ENCODE data around the gene IDH2. TPM values are rescaled to one million over a fixed set of nuclear protein-coding genes. Genes with fewer than 3 reads are reported as not detected.

IDH2 gene
- total RNA-seq, 1 experiment from 2014 or later = 48.1 TPM

DNA sequence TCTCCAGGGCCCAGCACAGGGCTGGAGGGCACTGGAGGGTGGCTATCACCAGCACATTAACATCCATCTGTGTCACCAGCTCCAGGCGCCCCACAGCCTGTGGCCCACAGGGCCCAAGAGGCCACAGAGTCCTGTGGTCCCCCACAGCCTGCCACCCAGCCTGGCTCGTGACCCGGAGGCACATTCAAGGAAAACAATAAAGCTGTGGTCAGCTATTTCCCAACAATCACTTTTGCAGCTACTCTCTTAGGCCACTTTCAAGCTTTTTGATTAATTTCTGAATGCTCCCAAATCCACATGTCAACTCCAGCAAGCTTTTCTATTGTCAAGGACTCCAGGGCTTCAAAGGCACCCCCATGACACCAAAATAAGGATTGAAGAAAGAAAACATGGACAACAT lies 16.7 kb downstream of the IDH2 start:
- POLR2A ChIA-PET = no interaction called here
- no TSS peak for BruUV-seq (replicated peaks)
- intact Hi-C loops (cut with micrococcal nuclease) = loop anchor here (5.0 kb wide), 1 partner anchor 173 kb away; the partner anchor contains the start of gene ARPIN

DNA sequence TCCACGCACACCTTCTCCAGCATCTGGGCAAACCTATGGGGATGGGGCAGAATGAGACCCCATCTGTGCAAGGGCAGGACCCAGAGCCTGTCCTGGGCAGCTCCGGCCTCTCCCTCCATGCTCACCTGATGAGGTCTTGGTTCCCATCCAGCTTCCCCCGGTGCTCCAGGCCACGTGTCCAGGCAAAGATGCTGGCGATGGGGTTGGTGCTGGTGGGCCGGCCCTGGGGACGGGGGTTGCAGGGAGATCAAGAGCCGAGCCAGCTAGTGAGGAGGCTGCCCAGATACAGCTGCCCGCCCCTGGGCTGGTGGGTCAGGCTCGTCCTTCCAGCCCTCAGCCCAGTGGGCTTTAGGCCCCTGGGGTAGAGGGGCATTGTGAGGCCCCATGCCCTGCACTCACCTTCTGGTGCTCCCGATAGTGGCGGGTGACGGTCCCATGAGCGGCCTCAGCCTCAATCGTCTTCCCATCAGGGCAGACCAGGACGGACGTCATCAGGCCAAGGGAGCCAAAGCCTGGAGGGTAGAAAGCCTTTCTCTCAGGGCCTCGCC lies 17.3 kb downstream of the IDH2 start:
- H3K4me2 ChIP-seq (ENCODE audit: low read length) = no peak overlapping the region
- H3K27ac ChIP-seq (ENCODE audit: low read depth, low read length) = no peak overlapping the region
- intact Hi-C loops (cut with micrococcal nuclease) = loop anchor here (5.0 kb wide), 1 partner anchor 173 kb away; the partner anchor contains the start of gene ARPIN
- H4K20me1 ChIP-seq (ENCODE audit: insufficient read depth) = no peaks in the 10 kb centered on the region
- H3K4me3 ChIP-seq (replicated peaks in 1 of 2; ENCODE audit: low read depth in 1 of 2, low read length in 2 of 2) = no peak overlapping the region
- RAD21 ChIA-PET (ENCODE audit: low non-redundant PET in 1 of 2, low total read pairs in 2 of 2, uncharacterized antibody in 2 of 2, unreplicated experiment in 2 of 2) = no interaction called here
- BruUV-seq (replicated peaks) = no TSS peak
- H3K4me1 ChIP-seq (ENCODE audit: control insufficient read depth in 1 of 2, insufficient read depth in 2 of 2, low read length in 2 of 2) = peaks cover 0 to 13% of the 10 kb centered on the region in 2 experiments; a peak in 2 of 4 replicates
- no peak overlapping the region for H3K9ac ChIP-seq (ENCODE audit: low read length)
- no peaks in the 10 kb centered on the region for H3K79me2 ChIP-seq (ENCODE audit: insufficient read depth, low read length)
- no peaks in the 10 kb centered on the region for H3K9me3 ChIP-seq (ENCODE audit: control insufficient read depth in 1 of 2, insufficient read depth in 1 of 2, low read depth in 1 of 2, low read length in 2 of 2)
- H3K27me3 ChIP-seq (ENCODE audit: insufficient read depth, low read length) = no peaks in the 10 kb centered on the region
- H2AFZ ChIP-seq (ENCODE audit: low read depth, low read length, poor library complexity, severe bottlenecking) = no peak overlapping the region
- ATAC-seq = no peak
- H3K36me3 ChIP-seq (ENCODE audit: control insufficient read depth in 1 of 2, insufficient read depth in 2 of 2, low read length in 2 of 2) = peaks cover 0 to 6% of the 10 kb centered on the region in 2 experiments; a peak in 1 of 4 replicates
- H3K9me2 ChIP-seq (ENCODE audit: insufficient read depth) = no peaks in the 10 kb centered on the region
- no peak for DNase-seq (ENCODE audit: low read depth, low spot score)
- POLR2A ChIA-PET = no interaction called here
- CTCF ChIA-PET = interaction anchor here (0.9 to 4.3 kb wide), 4 partner anchors 10 to 345 kb away, joined by 3 to 35 read pairs (median 8); no protein-coding TSS in a partner anchor
- TF ChIP-seq FOSL1 (IDR thresholded peaks at IDR 0.05; ENCODE audit: low read depth) = no peak
- TF ChIP-seq EZH2phosphoT487 (IDR thresholded peaks at IDR 0.05; ENCODE audit: borderline replicate concordance) = no peak
- TF ChIP-seq ZNF274 (IDR thresholded peaks at IDR 0.05; ENCODE audit: low read depth, low read length) = no peak
- TF ChIP-seq, protein P1, sequence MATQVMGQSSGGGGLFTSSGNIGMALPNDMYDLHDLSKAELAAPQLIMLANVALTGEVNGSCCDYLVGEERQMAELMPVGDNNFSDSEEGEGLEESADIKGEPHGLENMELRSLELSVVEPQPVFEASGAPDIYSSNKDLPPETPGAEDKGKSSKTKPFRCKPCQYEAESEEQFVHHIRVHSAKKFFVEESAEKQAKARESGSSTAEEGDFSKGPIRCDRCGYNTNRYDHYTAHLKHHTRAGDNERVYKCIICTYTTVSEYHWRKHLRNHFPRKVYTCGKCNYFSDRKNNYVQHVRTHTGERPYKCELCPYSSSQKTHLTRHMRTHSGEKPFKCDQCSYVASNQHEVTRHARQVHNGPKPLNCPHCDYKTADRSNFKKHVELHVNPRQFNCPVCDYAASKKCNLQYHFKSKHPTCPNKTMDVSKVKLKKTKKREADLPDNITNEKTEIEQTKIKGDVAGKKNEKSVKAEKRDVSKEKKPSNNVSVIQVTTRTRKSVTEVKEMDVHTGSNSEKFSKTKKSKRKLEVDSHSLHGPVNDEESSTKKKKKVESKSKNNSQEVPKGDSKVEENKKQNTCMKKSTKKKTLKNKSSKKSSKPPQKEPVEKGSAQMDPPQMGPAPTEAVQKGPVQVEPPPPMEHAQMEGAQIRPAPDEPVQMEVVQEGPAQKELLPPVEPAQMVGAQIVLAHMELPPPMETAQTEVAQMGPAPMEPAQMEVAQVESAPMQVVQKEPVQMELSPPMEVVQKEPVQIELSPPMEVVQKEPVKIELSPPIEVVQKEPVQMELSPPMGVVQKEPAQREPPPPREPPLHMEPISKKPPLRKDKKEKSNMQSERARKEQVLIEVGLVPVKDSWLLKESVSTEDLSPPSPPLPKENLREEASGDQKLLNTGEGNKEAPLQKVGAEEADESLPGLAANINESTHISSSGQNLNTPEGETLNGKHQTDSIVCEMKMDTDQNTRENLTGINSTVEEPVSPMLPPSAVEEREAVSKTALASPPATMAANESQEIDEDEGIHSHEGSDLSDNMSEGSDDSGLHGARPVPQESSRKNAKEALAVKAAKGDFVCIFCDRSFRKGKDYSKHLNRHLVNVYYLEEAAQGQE (IDR thresholded peaks at IDR 0.05; ENCODE audit: low read depth) = no peak
- TF ChIP-seq SIN3A (IDR thresholded peaks at IDR 0.05; ENCODE audit: low read depth) = no peak
- TF ChIP-seq CBX3 (IDR thresholded peaks at IDR 0.05; ENCODE audit: low read depth) = no peak
- TF ChIP-seq SRF (IDR thresholded peaks at IDR 0.05; ENCODE audit: low read depth) = no peak

More for the DNA sequence above, 16.7 kb downstream of the IDH2 start:
- TF ChIP-seq SRF (IDR thresholded peaks at IDR 0.05; ENCODE audit: low read depth) (no peak), EZH2 (IDR thresholded peaks at IDR 0.05) (no peak), POLR2A (IDR thresholded peaks at IDR 0.05; ENCODE audit: borderline replicate concordance, extremely low read depth, insufficient read depth, insufficient read length) (no peak), ZNF274 (IDR thresholded peaks at IDR 0.05; ENCODE audit: low read depth, low read length) (no peak), ZFX (IDR thresholded peaks at IDR 0.05) (no peak), CBX3 (IDR thresholded peaks at IDR 0.05; ENCODE audit: low read depth) (no peak), ELF1 (IDR thresholded peaks at IDR 0.05; ENCODE audit: borderline replicate concordance, low read depth) (no peak), TCF7L2 (IDR thresholded peaks at IDR 0.05; ENCODE audit: borderline replicate concordance, extremely low read depth, insufficient read depth, insufficient read length) (no peak), SIN3A (IDR thresholded peaks at IDR 0.05; ENCODE audit: low read depth) (no peak), POLR2AphosphoS5 (IDR thresholded peaks at IDR 0.05; ENCODE audit: low read depth, low read length) (no peak), CEBPB (IDR thresholded peaks at IDR 0.05; ENCODE audit: low read depth) (no peak)
- TF ChIP-seq, protein P2, sequence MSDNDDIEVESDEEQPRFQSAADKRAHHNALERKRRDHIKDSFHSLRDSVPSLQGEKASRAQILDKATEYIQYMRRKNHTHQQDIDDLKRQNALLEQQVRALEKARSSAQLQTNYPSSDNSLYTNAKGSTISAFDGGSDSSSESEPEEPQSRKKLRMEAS (IDR thresholded peaks at IDR 0.05) = no peak
- TF ChIP-seq, protein P3, sequence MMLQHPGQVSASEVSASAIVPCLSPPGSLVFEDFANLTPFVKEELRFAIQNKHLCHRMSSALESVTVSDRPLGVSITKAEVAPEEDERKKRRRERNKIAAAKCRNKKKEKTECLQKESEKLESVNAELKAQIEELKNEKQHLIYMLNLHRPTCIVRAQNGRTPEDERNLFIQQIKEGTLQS (IDR thresholded peaks at IDR 0.05) = no peak
- Histone ChIP-seq H3K79me2 (ENCODE audit: insufficient read depth, low read length) (no peaks in the 10 kb centered on the region), H3K9ac (ENCODE audit: low read length) (no peak overlapping the region), H4K20me1 (ENCODE audit: insufficient read depth) (no peaks in the 10 kb centered on the region), H3K4me2 (ENCODE audit: low read length) (no peak overlapping the region), H3K4me1 (ENCODE audit: control insufficient read depth in 1 of 2, insufficient read depth in 2 of 2, low read length in 2 of 2) (peaks cover 0 to 13% of the 10 kb centered on the region in 2 experiments; a peak in 2 of 4 replicates), H2AFZ (ENCODE audit: low read depth, low read length, poor library complexity, severe bottlenecking) (no peak overlapping the region), H3K4me3 (replicated peaks in 1 of 2; ENCODE audit: low read depth in 1 of 2, low read length in 2 of 2) (no peak overlapping the region), H3K36me3 (ENCODE audit: control insufficient read depth in 1 of 2, insufficient read depth in 2 of 2, low read length in 2 of 2) (peaks cover 0 to 6% of the 10 kb centered on the region in 2 experiments; a peak in 1 of 4 replicates), H3K27ac (ENCODE audit: low read depth, low read length) (no peak overlapping the region), H3K27me3 (ENCODE audit: insufficient read depth, low read length) (no peaks in the 10 kb centered on the region), H3K9me3 (ENCODE audit: control insufficient read depth in 1 of 2, insufficient read depth in 1 of 2, low read depth in 1 of 2, low read length in 2 of 2) (no peaks in the 10 kb centered on the region), H3K9me2 (ENCODE audit: insufficient read depth) (no peaks in the 10 kb centered on the region)
- ATAC-seq (no peak), DNase-seq (ENCODE audit: low read depth, low spot score) (no peak)
- ChIA-PET CTCF (interaction anchor here (0.9 to 4.3 kb wide), 5 partner anchors 9 to 345 kb away, joined by 3 to 35 read pairs (median 14); no protein-coding TSS in a partner anchor), RAD21 (ENCODE audit: low non-redundant PET in 1 of 2, low total read pairs in 2 of 2, uncharacterized antibody in 2 of 2, unreplicated experiment in 2 of 2) (interaction anchor here in 1 of 2 experiments (1.5 kb wide), 1 partner anchor 114 kb away, joined by 3 read pairs; no protein-coding TSS in a partner anchor)
